HepG2 (cell line): ENCODE data around the gene OVCA2. TPM values are rescaled to one million over a fixed set of nuclear protein-coding genes. Genes with fewer than 3 reads are reported as not detected.
A peak's percentile ranks its signal among the peaks of the same experiment; 100 is the strongest.

Experiments used
- CSRNP2 ChIP-seq: sonication (generic); formaldehyde crosslinking; conservative IDR thresholded peaks from 2 replicates; pipeline ENCODE4 v1.8.0; 2022; ENCODE audit warnings: low read depth, missing genetic modification reagents
- DMTF1 ChIP-seq: sonication (generic); formaldehyde crosslinking; IDR thresholded peaks from 2 replicates; pipeline ENCODE4 v1.4.0; 2020; ENCODE audit warnings: mild to moderate bottlenecking, missing genetic modification reagents
- HMGXB4 ChIP-seq, 2 experiments: sonication (generic) in 1 of 2; formaldehyde crosslinking in 1 of 2; IDR thresholded peaks; 2 replicates each; pipeline versions ENCODE4 v1.4.0 to v1.6.1; 2018 to 2020; ENCODE audit warnings: missing genetic modification reagents in 2 of 2, borderline replicate concordance in 1 of 2, low read depth in 1 of 2, mild to moderate bottlenecking in 1 of 2, missing biosample characterization in 1 of 2
- KLF16 ChIP-seq, 2 experiments: sonication (generic) in 1 of 2; formaldehyde crosslinking in 1 of 2; IDR thresholded peaks; 2 replicates each; pipeline versions ENCODE4 v1.6.1 to v1.8.0; 2016 to 2023; ENCODE audit warnings: missing genetic modification reagents in 2 of 2, missing compliant biosample characterization in 1 of 2
- PRPF4 ChIP-seq: fragments of 200-400 bp; formaldehyde crosslinking; IDR thresholded peaks from 2 replicates; pipeline ENCODE4 v1.6.1; 2016; ENCODE audit warnings: low read length, low read depth; ENCODE audit not compliant: poor library complexity, severe bottlenecking
- TARDBP ChIP-seq: sonication (generic); formaldehyde crosslinking; IDR thresholded peaks from 2 replicates; pipeline ENCODE4 v1.8.0; 2022; ENCODE audit warnings: mild to moderate bottlenecking, missing genetic modification reagents
- TOE1 ChIP-seq: sonication (generic); formaldehyde crosslinking; IDR thresholded peaks from 2 replicates; pipeline ENCODE4 v1.4.0; 2020; ENCODE audit warnings: mild to moderate bottlenecking, missing genetic modification reagents
- XBP1 ChIP-seq: sonication (generic); formaldehyde crosslinking; IDR thresholded peaks from 2 replicates; pipeline ENCODE4 v1.5.0; 2020; ENCODE audit warnings: missing genetic modification reagents
- ZHX1 ChIP-seq: sonication (generic); formaldehyde crosslinking; IDR thresholded peaks from 2 replicates; pipeline ENCODE4 v1.8.1; 2022; ENCODE audit warnings: low read depth, mild to moderate bottlenecking, missing genetic modification reagents
- ZHX2 ChIP-seq, 2 experiments: sonication (generic) in 1 of 2; formaldehyde crosslinking in 1 of 2; IDR thresholded peaks; 2 replicates each; pipeline versions ENCODE4 v1.6.1 to v1.9.0; 2014 to 2022; ENCODE audit warnings: antibody characterized with exemption in 1 of 2, borderline replicate concordance in 1 of 2, inconsistent platforms in 1 of 2, low read depth in 1 of 2, missing genetic modification reagents in 1 of 2
- ZNF432 ChIP-seq: sonication (generic); formaldehyde crosslinking; IDR thresholded peaks from 2 replicates; pipeline ENCODE4 v1.5.0; 2020; ENCODE audit warnings: missing genetic modification reagents, mild to moderate bottlenecking, borderline replicate concordance
- polyA plus RNA-seq, 8 experiments: library from polyadenylated mRNA; depleted of rRNA in 3 of 8; stranded (reverse) in 7 of 8; unstranded in 1 of 8; fragments of >200 nt; fragmentation: Illumina TruSeq in 4 of 8; extraction: Trizol in 4 of 8; gene quantifications; 2 replicates each; pipeline versions ENCODE4 v1.2.1 to v1.2.3, GENCODE V29; 2011 to 2016; ENCODE audit warnings: low read depth in 4 of 8, missing spikeins in 1 of 8, mixed read lengths in 1 of 8; ENCODE audit not compliant: insufficient read depth in 1 of 8
- total RNA-seq, 5 experiments: library from RNA; depleted of rRNA; stranded (reverse); fragments of >200 nt; fragmentation: Illumina TruSeq; extraction: Trizol; gene quantifications; 2 replicates each; pipeline ENCODE4 v1.2.3, GENCODE V29; 2016; ENCODE audit warnings: low read depth in 1 of 5

Gene OVCA2
- total and polyA plus RNA-seq, 2 of the 13 experiments (the other 11 are each of a cell fraction or from before 2014, with no cell fraction given), result 23.7 to 28.2 TPM

- TF ChIP-seq DMTF1 (CRISPR knock-in tag) (no peak), ZNF432 (CRISPR knock-in tag) (no peak), KLF16 (CRISPR knock-in tag; IDR thresholded peaks at IDR 0.05) (0 out of 4 replicates have a peak, but pooled peaks of 1 of the 2 experiments have one; percentile 53), XBP1 (no peak), ZHX1 (CRISPR knock-in tag) (peak; percentile 74), HMGXB4 (CRISPR knock-in tag; IDR thresholded peaks at IDR 0.05; ENCODE audit: borderline replicate concordance in 1 of 2, low read depth in 1 of 2) (peak; percentile 75 to 85; a peak in 3 of 4 replicates), TARDBP (CRISPR knock-in tag) (peak; percentile 54; the same call in 1 of the 2 replicates), TOE1 (CRISPR knock-in tag) (peak; percentile 68; the same call in 1 of the 2 replicates), CSRNP2 (no peak), PRPF4 (no peak), ZHX2 (IDR thresholded peaks at IDR 0.05; ENCODE audit: low read depth) (peak; percentile 89), ZHX2 (CRISPR knock-in tag; IDR thresholded peaks at IDR 0.05; ENCODE audit: borderline replicate concordance) (no peak)
These were observed at the start of gene OVCA2 (continued) for GRCh38 chr17:2041561-2042389.
